Measurements from ENCODE around the gene PTPRA. TPM values are rescaled to one million over a fixed set of nuclear protein-coding genes. Genes with fewer than 3 reads are reported as not detected.

PTPRA gene
- total RNA-seq, 4 donors from 2014 or later: 54.1 to 85.4 (median 67.0) TPM

DNA sequence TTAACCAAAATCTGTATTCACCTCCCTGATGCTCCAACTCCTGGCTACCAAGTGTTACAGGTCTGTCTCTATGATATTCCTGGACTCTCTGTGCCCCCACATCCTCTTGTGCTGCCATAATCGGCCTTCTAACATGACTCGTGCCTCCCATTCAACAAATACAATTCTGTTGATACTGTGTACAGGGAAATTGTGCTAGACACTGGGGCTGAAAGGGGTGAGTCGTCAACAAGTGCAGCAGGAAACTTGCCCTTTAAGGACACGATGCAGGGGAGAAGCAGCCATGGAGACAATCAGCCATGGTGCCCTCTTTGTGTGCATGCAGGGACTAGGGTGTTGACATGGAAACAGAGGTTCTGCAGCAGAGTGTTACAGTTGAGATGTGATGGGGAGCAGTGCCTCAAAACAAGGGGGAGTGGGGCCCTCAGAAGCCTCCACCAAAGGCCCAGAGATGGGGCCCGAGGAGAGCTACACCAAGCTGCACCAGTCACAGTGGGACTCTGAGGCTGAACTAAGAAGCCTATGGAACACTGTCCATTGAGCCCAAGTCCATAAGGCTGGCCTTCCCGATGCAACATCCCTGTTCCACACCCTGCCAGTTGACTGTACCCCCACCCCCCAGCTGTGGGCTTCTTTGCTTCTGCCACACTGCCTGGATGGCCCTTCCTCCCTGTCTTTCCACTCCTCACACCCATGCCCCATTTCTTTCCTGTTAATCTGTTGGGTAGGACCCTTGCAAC, 35.9 kb upstream of the PTPRA start:
- no peak for ATAC-seq
- H3K9me3 ChIP-seq: no peaks in the 10 kb centered on the region
- H3K36me3 ChIP-seq: peaks cover 0 to 37% of the 10 kb centered on the region in 2 donors
- no peak overlapping the region for H3K4me3 ChIP-seq
- peaks cover 0 to 28% (median 3%) of the 10 kb centered on the region in 3 donors for H3K4me1 ChIP-seq
- TF ChIP-seq EP300 (IDR thresholded peaks at IDR 0.05) (no peak), POLR2AphosphoS5 (IDR thresholded peaks at IDR 0.05) (no peak)
- no peaks in the 10 kb centered on the region for H3K27me3 ChIP-seq
- 92 to 100% methylated on average over 2 to 3 of the region's 6 CpGs for WGBS, 2 donors (ENCODE audit: low coverage in 1 of 2)
- H3K27ac ChIP-seq: no peak overlapping the region

DNA sequence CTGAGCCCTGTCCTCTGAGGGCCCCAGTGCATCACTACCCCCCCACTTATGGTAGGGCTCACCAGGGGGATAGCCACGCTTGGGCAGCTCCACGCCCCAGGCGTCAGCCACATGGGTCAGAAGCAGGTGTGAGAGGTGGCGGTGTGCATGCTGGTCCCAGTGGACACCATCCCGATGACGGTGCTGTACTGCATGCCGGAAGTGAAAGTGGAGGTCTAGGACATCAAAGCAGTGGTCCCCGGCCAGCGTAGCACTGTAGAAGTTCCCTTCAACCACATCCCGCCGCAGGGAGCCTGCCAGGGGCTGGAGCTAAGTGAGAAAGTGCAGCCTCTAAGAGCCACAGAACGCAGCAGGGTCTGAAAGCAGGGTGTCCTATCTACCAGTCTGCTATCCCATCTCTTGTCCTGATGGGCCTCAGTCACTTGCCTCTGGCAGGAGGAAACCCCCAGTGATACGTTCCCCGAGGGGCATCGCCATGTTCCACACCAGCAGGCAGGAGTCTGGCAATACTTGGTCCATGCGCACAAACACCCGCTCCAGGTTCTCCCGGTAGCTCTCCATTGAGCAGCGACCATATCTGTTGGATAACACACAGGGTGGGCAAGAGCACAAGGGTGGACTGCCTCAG, 35.0 kb upstream of the PTPRA start:
- TF ChIP-seq CTCF (IDR thresholded peaks at IDR 0.05): no peak
- no peak for TF ChIP-seq EP300 (IDR thresholded peaks at IDR 0.05)
- TF ChIP-seq POLR2A (IDR thresholded peaks at IDR 0.05): no peak
- no peak for TF ChIP-seq POLR2AphosphoS5 (IDR thresholded peaks at IDR 0.05)
- H3K27me3 ChIP-seq: no peaks in the 10 kb centered on the region
- no peak for ATAC-seq
- H3K4me3 ChIP-seq: no peak overlapping the region
- no peaks in the 10 kb centered on the region for H3K9me3 ChIP-seq
- H3K27ac ChIP-seq: no peak overlapping the region
- H3K36me3 ChIP-seq: peaks cover 0 to 40% of the 10 kb centered on the region in 2 donors
- WGBS, 2 donors (ENCODE audit: low coverage in 1 of 2): 100% methylated on average over 4 of the region's 19 CpGs; no CpG with 5 or more reads in 1 of the 2 donors
- peaks cover 0 to 28% (median 3%) of the 10 kb centered on the region in 3 donors for H3K4me1 ChIP-seq

GRCh38 chr20:2838847-2839671, 34.2 kb upstream of the PTPRA start:
- TF ChIP-seq POLR2AphosphoS5 (IDR thresholded peaks at IDR 0.05): no peak
- no peak for TF ChIP-seq EP300 (IDR thresholded peaks at IDR 0.05)
- TF ChIP-seq POLR2A (IDR thresholded peaks at IDR 0.05): no peak
- no peak for TF ChIP-seq CTCF (IDR thresholded peaks at IDR 0.05)
- peak overlapping the region in 1 of 2 donors; percentile 88 for H3K4me3 ChIP-seq
- peaks cover 0 to 28% (median 3%) of the 10 kb centered on the region in 3 donors for H3K4me1 ChIP-seq
- peaks cover 0 to 47% of the 10 kb centered on the region in 2 donors for H3K36me3 ChIP-seq
- H3K27ac ChIP-seq: no peak overlapping the region
- H3K9me3 ChIP-seq: no peaks in the 10 kb centered on the region
- WGBS, 2 donors (ENCODE audit: low coverage in 1 of 2): 95% methylated on average over 6 of the region's 15 CpGs; no CpG with 5 or more reads in 1 of the 2 donors
- no peaks in the 10 kb centered on the region for H3K27me3 ChIP-seq
- ATAC-seq: no peak

GRCh38 chr20:2839732-2840137, 33.5 kb upstream of the PTPRA start:
- Histone ChIP-seq H3K27me3 (no peaks in the 10 kb centered on the region), H3K9me3 (no peaks in the 10 kb centered on the region), H3K4me1 (peaks cover 0 to 28% (median 3%) of the 10 kb centered on the region in 3 donors), H3K36me3 (peaks cover 0 to 43% of the 10 kb centered on the region in 2 donors), H3K27ac (peak overlapping the region in 3 of 4 donors; percentile 89 to 92 (median 92)), H3K4me3 (peak overlapping the region; percentile 83 to 88)
- WGBS, 2 donors (ENCODE audit: low coverage in 1 of 2): 88 to 90% methylated on average over 6 to 12 of the region's 21 CpGs
- no peak for ATAC-seq
- no peak for TF ChIP-seq EP300 (IDR thresholded peaks at IDR 0.05)
- TF ChIP-seq CTCF (IDR thresholded peaks at IDR 0.05): no peak
